Measurements from ENCODE around the gene MAP6D1. TPM values are rescaled to one million over a fixed set of nuclear protein-coding genes. Genes with fewer than 3 reads are reported as not detected.

MAP6D1 gene
- total RNA-seq, 1 donor: 1.3 TPM

Other genes starting within 250 kb of the MAP6D1 start
- 65.2 TPM for gene KLHL24, start 190.0 kb downstream of the MAP6D1 start, total RNA-seq
- gene YEATS2, start 127.8 kb downstream of the MAP6D1 start, total RNA-seq: 40.9 TPM
- gene PARL, start 59.3 kb upstream of the MAP6D1 start, total RNA-seq: 25.0 TPM
- 18.3 TPM for gene ABCC5, start 192.3 kb upstream of the MAP6D1 start, total RNA-seq
- gene HTR3D, start 206.2 kb upstream of the MAP6D1 start, total RNA-seq: not detected
- gene HTR3C, start 227.5 kb upstream of the MAP6D1 start, total RNA-seq: not detected

Data from hematopoietic multipotent progenitor cell (in vitro differentiated cells).